GM04503 (cell line): ENCODE results near the gene IQGAP2.
A peak's percentile ranks its signal among the peaks of the same experiment; 100 is the strongest.
"Not testable (repeated sequence)": the region's sequence is repeated elsewhere in the genome, so short reads cannot be mapped to it uniquely, and the experiment has no call there.

Experiments used
- DNase-seq: peaks from one replicate; pipeline ENCODE4 v3.0.0-alpha.2; 2012; ENCODE audit warnings: low read depth

The IQGAP2 gene

DNA sequence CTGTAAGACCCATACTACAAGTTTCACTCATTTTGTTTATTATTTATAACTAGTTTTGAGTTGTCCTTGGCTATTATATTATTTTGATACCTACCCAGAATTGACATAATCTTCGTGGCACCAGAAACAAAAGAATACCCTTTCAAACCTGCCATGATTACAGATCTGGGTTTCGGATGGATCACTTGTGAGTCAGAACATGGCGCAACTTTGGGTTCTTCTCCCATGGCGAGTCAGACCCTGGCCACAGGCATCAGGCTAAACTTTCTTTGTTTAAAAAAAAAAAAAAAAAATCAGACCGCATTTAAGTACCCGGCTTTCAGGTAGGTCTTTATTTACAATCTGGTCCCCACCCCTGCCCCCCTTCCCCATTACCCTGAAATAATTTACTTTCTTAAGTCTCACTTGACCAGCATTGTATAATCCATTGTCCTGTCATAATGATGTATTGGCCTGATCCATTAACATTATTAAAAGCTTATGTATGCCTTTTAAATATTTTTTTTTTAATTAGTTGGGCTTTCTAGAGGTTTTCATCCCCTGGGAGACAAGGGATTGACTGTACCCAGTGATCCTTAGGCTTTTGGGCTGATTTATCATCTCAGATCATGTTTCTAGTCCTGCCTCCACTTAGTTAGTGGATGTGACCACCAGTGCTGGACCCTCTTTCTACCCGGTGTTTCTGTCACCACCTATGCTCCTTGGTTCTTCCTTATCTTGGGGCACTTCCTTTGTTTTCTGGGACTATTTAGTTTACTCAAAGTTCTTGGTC is 176.3 kb downstream of the IQGAP2 start:
- no peak for DNase-seq

DNA sequence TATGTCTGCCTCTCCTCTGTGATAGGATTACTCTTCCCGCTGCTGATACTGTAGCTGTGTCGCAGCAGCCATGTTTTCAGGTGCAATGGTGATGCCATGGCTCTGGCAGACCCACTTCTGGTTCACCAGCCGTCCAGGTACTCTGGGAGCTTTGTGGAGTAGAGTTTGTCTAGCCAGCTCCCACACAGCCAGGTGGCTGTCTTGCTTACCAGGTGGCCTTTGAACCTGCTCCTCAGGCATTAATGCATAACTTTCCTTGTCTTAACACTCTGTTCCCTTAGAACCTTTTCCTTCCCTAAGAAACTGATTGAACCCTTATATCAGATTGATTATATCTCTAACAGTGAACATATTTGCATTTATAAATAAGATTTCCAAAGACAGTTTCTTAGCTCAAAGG is 177.9 kb downstream of the IQGAP2 start:
- no peak for DNase-seq

DNA sequence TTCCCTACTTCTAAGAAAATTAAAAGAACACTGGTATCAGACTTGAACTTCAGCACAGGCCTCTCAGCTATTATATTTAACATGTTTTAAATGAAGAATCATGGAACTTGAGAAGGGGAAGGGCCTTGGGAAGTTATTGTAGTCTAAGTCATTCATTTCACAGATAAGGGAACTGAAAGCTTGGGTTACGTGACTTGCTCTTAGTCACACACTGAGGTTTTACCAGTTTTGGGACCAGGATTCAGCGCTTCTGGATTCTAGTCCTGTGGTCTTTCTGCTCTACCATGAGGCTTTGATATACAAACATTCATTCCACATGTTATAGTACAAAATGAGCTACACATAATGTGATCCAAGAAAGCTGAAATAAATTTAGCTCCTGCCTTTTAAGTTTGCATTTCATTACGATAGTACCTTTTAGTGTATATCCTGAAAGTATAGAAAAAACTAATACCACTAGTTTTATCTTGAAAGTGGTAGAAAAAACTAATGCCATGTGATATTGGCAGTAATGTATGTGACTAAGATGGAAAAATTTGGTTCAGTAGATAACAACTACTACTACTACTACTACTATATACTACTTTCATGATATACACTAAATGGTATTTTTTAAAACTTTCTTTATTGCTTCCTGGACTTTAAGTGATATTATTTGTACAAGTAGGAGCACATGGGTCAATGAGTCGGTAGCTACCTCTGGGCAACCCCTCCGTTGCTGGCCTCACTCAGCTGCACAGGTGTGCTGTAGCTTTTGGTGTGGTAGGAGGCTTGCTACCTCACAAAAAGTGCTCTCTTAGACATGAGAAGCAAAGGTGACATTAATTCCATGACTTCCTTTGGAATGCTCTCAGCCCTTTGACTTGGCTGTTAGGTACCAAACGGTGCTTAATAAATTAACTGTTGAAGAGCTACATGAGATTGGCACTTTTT is 179.4 kb downstream of the IQGAP2 start:
- no peak for DNase-seq

DNA sequence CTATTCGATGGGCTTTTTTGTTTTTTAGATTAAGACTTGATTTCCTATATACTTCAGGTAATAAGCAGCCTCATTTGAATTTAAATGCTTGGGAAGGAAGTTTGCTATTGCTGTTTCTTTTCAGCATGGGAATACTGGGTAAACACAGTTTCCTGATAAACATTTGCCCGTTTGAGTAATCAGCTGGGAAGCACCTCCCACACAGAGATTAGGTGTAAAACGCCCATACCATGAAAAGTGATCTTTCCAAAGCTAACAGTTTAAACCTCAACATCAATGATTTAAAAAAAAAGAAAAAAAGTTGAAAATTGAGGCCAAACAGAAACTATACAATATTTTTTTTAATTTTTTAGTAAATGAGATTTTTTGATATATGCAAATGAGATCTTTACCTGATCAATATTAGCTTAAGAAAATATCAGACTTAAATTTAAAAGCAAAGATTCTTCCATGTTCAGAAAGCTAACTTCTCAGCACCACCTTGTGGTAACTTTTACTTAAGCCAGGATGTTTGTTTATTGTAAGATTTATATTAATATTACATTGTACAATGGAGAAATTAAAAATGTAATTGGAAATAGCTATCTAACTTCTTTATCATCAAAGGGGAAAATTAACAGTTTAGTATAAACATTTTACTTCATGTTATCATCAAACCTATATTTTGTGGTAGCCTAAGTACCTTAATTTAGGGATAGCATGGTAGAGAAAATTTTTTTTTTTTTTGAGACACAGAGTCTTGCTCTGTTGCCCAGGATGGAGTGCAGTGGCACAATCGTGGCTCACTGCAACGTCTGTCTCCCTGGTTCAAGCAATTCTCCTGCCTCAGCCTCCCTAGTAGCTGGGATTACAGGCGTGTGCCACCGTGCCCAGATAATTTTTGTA is 180.3 kb downstream of the IQGAP2 start:
- no peak for DNase-seq

DNA sequence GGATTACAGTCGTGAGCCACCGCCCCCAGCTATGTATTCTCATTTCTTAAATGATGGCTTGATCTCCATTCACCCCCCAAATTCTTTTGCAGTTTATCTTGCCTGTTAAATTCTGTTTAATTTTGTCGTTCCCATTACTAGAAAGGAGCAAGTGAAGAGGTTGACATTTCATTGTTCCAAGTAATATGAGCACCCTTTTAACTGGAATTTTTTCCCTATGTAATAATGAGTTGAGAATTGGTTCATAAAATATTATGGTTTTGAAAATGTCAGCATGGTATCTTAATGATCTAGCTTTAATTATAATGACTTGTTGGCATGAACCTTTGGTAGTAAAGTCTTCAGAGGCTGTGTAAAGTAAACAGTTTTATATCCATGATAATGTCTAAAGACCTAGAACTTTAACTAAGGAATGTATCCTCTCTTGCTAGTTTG is 182.7 kb downstream of the IQGAP2 start:
- no peak for DNase-seq

DNA sequence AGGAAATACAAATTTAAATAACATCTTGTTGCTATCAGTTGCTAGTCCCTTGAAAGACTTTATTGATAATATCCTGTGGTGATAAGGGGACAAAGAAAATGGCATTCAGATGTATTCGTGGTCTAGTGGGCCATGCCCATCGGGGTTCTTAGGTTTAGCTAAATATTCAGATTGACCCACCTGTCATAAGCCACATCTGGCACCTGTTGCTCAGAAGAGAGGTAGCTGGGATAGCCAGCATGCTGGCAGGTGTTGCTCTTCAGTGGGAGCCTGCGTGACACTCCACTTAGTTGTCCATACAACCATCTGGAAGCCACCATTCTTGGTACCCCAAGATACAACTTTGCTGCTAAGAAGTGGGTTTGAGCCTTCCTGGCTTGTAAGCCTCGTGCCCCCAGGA is 183.4 kb downstream of the IQGAP2 start:
- no peak for DNase-seq

DNA sequence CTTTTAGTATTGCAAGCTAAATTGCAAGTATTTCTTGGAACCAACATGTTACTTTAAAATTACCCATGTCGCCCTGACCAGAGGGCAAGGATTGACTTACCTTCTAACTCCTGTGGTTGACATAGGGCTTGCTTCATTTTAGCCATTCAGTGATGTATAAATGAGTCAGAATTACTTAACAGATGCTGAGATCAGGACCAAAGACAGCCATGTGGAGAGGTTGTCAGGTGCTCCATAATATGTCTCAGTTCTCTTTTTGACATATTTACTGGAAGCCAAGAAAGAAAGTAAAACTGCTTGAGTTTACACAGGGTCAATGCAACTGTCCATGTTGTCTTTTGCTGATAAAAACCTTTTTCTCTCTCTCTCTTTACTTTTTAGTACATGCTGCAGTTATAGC is 186.9 kb downstream of the IQGAP2 start:
- DNase-seq = no peak

DNA sequence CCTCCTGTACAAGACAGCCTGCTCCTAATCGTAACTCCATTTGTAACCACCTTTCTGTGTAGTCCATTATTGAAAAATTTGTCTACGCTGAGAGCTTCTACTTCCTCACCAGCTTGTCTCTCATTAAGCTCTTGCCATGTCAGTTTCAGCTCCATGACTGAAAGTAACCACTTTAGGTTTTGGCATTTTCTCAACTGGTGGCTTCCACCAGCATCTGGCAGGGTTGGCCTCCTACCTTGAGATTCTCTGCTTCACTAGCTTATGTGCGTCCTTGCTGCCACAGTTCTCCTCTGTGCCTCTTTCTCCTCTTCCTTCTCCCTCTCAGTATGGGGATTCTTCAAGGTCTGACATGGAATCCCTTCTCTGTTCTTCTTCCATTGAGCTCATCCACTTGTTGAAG is 188.3 kb downstream of the IQGAP2 start:
- DNase-seq = no peak

DNA sequence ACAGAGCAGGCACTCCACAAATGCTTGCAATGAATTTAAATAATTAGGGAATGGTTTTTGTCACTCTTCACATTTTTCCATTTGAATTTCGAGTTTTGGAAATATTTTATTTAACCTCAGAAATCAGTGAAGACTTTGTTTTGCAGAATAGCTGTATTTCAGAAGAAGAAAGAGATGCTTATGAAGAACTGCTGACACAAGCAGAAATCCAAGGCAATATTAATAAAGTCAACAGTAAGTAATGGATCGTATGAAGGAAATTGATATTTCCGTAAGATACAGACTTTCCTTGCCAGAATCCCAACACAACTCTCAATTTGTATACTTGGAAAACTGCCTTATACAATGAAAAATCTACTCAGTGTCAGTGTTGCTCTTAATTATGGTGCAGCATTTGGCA is 189.6 kb downstream of the IQGAP2 start:
- DNase-seq = no peak

DNA sequence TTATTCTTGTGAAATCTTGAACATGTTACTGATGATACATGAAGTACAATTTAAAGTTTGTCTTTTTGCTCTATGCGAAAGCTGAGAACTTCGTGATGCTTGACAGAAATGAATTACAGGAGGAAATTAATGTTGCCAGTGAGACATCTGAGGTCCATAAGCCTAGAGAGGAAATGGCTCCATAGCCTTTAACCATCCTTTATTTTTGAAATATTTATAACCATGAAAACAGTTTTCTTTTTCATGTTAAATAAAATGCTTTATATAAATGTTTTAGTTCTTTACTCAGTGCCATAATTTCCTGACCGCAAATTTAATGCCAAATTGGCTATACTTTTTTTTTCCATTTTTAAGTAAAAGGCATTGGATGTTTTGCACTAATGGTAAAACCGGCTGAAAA is 191.0 kb downstream of the IQGAP2 start:
- DNase-seq = no peak

DNA sequence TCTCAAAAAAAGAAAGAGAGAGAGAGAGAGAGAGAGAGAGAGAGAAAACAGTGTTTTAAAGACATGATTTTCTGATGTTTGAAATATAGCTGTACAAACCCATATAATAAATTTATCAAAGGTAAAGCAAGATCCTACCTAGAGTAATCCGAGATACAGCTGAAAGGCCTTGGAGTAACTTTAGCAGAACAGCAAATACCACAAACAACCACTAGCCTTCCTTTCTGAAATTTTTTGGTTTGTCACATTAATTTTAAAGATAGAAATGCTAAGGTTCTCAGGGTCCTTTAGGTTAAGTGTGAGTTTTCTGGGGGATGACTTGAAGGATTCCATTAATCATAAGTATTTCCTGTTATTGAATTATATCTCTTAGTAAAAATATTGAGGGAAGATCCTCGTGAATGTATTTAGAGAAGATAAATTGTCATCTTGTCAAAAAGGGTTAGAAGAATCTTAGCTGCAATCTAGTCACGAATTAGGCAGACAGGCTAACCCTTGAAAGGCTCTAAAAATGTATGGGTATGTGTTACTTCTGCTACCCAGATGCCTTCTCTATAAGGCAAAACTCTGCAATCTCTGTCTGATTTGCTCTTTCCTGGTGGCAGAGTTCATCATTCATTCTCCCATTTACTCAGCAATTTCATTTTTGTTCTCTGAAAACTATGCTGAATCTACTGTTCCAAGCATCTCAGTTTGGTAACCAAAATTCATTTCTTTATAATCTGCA is 192.8 kb downstream of the IQGAP2 start:
- DNase-seq = no peak

DNA sequence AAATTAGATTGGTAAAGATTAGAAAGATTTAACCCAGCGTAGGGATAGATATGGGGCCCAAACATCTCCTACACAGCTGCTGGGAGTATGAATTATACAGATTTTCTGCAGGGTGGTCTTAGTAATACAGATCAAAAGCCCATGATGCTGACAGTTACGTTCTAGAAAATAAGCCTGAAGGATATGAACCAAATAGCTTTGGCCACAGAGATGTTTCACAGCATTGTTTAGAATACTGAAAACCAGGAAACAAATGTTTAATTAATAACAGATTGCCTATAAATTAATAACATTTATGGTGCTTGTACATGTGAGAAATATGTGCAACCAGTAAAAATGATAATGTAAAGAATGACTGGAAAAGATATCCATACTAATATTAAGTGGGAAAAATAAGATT is 195.4 kb downstream of the IQGAP2 start:
- DNase-seq = no peak

DNA sequence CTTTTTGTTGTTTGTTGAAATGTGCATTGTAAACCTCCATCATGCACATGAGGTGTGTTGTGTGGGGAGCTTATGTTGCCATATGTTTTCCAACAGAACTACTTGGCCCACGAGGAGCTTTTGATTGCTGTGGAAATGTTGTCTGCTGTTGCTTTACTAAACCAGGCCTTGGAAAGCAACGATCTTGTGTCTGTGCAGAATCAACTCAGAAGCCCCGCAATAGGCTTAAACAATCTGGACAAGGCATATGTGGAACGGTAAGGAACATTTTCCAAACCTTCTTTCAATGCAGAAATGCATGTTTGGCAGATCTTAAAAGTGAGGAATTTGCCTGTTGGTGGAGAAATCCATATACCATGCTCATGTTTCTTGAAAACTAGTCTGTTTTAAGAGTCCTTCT is 197.6 kb downstream of the IQGAP2 start:
- DNase-seq = no peak

DNA sequence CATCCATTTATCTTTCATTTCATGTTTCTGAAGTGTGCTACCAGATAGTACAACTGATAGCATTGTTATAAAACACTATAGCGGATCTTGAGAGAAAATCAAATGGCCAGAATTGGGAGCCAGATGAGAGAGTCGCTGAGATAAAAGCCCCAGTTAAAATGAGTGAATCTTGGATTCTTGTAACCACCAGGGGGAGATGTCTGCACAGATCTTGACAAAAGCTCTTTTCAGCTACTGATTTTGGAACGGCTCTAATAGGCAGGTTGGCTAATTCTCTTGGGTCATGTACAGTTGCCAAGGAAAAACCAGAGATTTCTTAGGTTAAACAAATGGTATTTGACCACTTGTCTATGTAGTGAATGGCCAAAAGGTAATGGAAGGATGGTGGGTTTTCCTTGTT is 198.4 kb downstream of the IQGAP2 start:
- peak; percentile 31 for DNase-seq

DNA sequence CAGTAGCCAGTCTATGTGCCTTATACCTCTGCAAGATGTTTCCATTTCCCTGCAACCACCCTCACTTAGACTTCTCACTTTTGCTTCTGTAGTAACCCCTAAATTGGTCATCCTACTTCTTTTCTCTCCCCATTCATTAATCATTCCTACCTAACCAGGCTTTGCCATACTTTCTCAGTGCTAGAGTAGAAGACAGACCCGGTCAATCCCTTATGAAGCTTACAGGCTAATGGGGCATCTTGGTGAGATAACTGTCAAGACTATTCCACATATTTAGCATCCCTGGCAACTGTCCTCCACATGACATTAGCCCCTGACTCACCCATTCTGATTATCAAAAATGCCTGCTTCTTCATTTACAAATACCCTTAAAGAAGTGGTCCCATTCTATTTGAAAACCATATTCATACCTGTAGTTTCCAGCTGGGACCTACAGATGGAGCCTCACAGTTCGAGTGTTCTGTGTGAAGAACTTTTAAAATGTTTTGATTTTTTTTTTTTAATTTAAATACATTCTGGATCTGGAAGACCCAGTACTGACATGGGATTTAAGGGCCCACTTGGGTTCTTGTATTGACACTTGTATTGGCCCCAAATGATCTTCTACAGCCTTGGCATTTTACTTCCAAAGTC is 199.1 kb downstream of the IQGAP2 start:
- no peak for DNase-seq

DNA sequence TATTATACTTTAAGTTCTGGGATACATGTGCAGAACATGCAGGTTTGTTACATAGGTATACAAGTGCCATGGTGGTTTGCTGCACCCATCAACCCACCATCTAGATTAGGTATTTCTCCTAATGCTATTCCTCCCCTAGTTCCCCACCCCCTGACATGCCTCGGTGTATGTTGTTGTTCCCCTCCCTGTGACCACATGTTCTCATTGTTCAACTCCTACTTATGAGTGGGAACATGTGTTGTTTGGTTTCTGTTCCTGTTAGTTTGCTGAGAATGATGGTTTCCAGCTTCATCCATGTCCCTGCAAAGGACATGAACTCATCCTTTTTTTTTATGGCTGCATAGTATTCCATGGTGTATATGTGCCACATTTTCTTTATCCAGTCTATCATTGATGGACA is 200.9 kb downstream of the IQGAP2 start:
- DNase-seq = not testable (repeated sequence)

DNA sequence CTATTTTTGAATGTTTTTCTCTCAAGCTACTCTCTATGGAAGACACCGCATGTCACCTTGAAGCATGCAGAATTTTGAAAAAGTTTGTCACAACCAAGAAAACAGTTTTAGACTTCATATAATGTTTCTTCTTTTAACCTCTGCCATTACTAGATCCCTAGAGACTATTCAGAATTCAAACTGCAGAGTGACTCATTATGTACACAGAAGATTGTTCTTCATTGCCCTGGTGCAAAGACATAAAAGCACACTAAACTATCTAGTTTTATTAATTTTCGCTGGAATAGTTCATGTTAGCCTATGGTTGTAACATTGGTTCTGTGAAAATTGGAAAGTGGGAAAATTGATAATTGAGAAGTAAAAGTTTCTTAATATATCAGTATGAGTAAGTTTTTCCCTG is 201.8 kb downstream of the IQGAP2 start:
- peak; percentile 31 for DNase-seq

DNA sequence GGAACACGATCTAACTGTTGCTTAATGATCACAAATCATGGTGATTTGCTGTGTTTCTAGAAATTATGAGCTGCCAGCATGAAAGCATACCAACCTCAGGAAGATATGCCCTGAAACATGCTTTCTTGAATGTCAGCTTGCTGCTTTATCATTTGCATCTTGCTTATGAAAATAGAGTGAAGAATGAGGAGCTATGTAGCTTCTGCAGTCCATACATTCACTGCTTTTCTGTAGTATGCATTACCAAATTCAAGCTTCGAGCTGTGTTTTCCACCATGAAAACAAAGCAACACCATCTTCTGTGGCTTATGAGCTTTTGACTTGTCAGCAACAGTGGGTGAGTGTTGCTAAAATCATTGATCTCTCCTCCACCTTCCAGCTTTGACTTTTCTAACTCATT is 203.6 kb downstream of the IQGAP2 start:
- DNase-seq = no peak

DNA sequence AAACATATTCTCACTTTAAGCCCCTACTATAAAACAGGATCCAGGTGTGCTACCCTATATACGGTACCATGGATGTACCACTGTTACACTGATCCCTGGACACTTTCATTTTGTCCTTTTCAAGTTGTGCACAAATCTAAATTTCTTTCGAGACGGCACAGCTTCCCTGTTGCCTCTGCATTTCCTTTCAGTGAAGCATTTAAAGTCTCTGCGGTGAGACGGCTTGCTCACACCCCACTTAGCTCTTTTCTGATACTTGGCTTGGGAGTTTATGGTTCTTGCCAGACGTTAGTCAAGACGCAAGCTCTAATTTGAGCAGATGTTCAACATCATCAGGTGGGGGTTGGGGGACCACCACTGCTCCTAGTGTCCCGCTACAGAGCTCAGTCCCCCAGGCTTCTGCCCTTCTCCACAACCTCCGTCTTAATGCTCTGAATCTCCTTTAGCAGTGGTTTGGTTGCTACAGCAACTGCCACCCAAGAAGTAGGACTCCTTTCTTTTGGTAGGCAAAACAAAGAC is 204.3 kb downstream of the IQGAP2 start:
- no peak for DNase-seq

DNA sequence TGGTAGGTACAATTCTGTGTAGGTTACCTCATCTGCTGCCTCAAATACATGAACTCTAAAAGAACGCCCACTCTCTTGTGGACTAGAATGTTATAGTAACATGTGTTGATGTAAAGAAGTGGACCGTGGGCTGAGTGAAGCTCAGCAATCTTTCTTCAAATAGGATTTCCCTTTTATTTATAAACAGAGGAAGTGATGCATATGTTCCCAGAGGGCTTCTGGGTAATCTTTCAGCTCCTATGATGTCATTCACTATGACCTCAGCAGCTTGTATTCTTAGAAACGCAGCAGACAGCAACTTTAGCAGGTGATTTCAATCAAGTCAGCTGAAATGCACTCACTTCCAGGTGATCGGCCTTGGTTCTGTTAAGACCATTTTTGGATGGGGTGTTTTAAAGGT is 205.7 kb downstream of the IQGAP2 start:
- no peak for DNase-seq

DNA sequence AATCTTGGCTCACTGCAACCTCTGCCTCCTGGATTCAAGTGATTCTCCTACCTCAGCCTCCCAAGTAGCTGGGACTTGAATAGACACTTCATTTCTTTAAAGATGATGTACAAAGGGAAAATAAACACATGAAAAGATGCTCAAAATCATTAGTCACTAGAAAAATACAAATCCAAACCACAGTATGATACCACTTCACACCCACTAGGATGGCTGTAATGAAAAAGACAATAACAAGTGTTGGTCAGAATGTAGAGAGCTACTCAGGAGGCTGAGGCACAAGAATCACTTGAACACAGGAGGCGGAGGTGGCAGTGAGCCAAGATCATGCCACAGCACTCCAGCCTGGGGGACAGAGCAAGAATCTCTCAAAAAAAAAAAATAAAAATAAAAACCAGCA is 207.1 kb downstream of the IQGAP2 start:
- no peak for DNase-seq
